Osteoblast (primary cell): ENCODE data around the gene DNAJC15. TPM values are rescaled to one million over a fixed set of nuclear protein-coding genes. Genes with fewer than 3 reads are reported as not detected.
A peak's percentile ranks its signal among the peaks of the same experiment; 100 is the strongest.

Experiments
- DNase-seq: peaks from one replicate; pipeline ENCODE4 v3.0.0; 2011; ENCODE audit warnings: low spot score, mixed read lengths; ENCODE audit not compliant: insufficient read length; ENCODE audit errors: missing footprints
- H2AFZ ChIP-seq: 2 replicates; pipeline ENCODE4 v1.6.0; 2011; ENCODE audit warnings: mild to moderate bottlenecking, low read length
- H3K27ac ChIP-seq: 2 replicates; pipeline ENCODE4 v1.5.1; 2011; ENCODE audit warnings: mild to moderate bottlenecking, low read depth, low read length, moderate library complexity
- H3K27me3 ChIP-seq: 2 replicates; pipeline ENCODE4 v1.6.0; 2012; ENCODE audit warnings: mild to moderate bottlenecking, control low read depth, inconsistent platforms, low read length, moderate library complexity; ENCODE audit not compliant: insufficient read depth
- H3K36me3 ChIP-seq: 2 replicates; pipeline ENCODE4 v1.5.1; 2011; ENCODE audit warnings: mild to moderate bottlenecking, low read length, control low read depth, moderate library complexity; ENCODE audit not compliant: insufficient read depth
- H3K4me1 ChIP-seq: 2 replicates; pipeline ENCODE4 v1.5.1; 2011; ENCODE audit warnings: mild to moderate bottlenecking, low read length, control low read depth, moderate library complexity; ENCODE audit not compliant: insufficient read depth
- H3K4me2 ChIP-seq: 2 replicates; pipeline ENCODE4 v1.6.0; 2011; ENCODE audit warnings: mild to moderate bottlenecking, low read length; ENCODE audit not compliant: insufficient read depth
- H3K4me3 ChIP-seq: fragments of 200-600 bp; sonication (generic); 3 replicates; pipeline ENCODE4 v1.5.1; 2012; ENCODE audit warnings: mild to moderate bottlenecking, low read length, inconsistent platforms; ENCODE audit not compliant: insufficient read depth
- H3K79me2 ChIP-seq: 2 replicates; pipeline ENCODE4 v1.6.0; 2012; ENCODE audit warnings: mild to moderate bottlenecking, low read length, control low read depth, inconsistent platforms; ENCODE audit not compliant: insufficient read depth
- H3K9me3 ChIP-seq: 2 replicates; pipeline ENCODE4 v1.5.1; 2011; ENCODE audit warnings: low read depth, low read length, control low read depth
- H4K20me1 ChIP-seq: 2 replicates; pipeline ENCODE4 v1.6.0; 2012; ENCODE audit warnings: mild to moderate bottlenecking, low read length, control low read depth; ENCODE audit not compliant: insufficient read depth
- CTCF ChIP-seq: IDR thresholded peaks from 2 replicates; pipeline ENCODE4 v1.5.1; 2011; ENCODE audit warnings: mild to moderate bottlenecking, low read depth, low read length, moderate library complexity; ENCODE audit errors: extremely low read depth
- total RNA-seq: library from RNA; depleted of rRNA; stranded (reverse); fragments of >200 nt; gene quantifications from 2 replicates; pipeline ENCODE4 v1.2.3, GENCODE V29; 2012

DNAJC15 gene
- 13.0 and 17.0 TPM in 2 replicates for total RNA-seq

- Histone ChIP-seq H3K4me2 (peak within 1 kb of the TSS; percentile 87), H3K27me3 (no peaks in the 10 kb centered on the region), H3K36me3 (peaks cover 7% of the 10 kb centered on the region), H4K20me1 (no peaks in the 10 kb centered on the region), H3K27ac (peak within 1 kb of the TSS; percentile 89), H2AFZ (peak within 1 kb of the TSS; percentile 94), H3K79me2 (peaks cover 44% of the 10 kb centered on the region), H3K4me3 (peak within 1 kb of the TSS; percentile 82), H3K9me3 (no peaks in the 10 kb centered on the region), H3K4me1 (peaks cover 15% of the 10 kb centered on the region)
- peak; percentile 93 for DNase-seq
- TF ChIP-seq CTCF, result no peak
These were observed at the start of gene DNAJC15 for GRCh38 chr13:43023289-43023963. DNAJC15 (plus strand) TSS chr13:43023586; CDS start chr13:43023627, 41 bp downstream.

- peaks cover 18% of the 10 kb centered on the region for H3K4me1 ChIP-seq
- H3K79me2 ChIP-seq, result no peaks in the 10 kb centered on the region
- H2AFZ ChIP-seq, result no peak overlapping the region
- H3K36me3 ChIP-seq, result no peaks in the 10 kb centered on the region
- H3K27me3 ChIP-seq, result no peaks in the 10 kb centered on the region
- no peaks in the 10 kb centered on the region for H3K9me3 ChIP-seq
- H3K27ac ChIP-seq, result no peak overlapping the region
- no peaks in the 10 kb centered on the region for H4K20me1 ChIP-seq
- TF ChIP-seq CTCF, result no peak
- no peak overlapping the region for H3K4me3 ChIP-seq
- no peak for DNase-seq
- H3K4me2 ChIP-seq, result no peak overlapping the region
These were observed 47.3 kb upstream of the DNAJC15 start for GRCh38 chr13:42976066-42976465.

- H3K36me3 ChIP-seq, result no peaks in the 10 kb centered on the region
- TF ChIP-seq CTCF, result no peak
- H3K27ac ChIP-seq, result no peak overlapping the region
- no peak overlapping the region for H3K4me2 ChIP-seq
- H3K79me2 ChIP-seq, result no peaks in the 10 kb centered on the region
- H3K9me3 ChIP-seq, result no peaks in the 10 kb centered on the region
- no peak overlapping the region for H2AFZ ChIP-seq
- H3K27me3 ChIP-seq, result no peaks in the 10 kb centered on the region
- H3K4me1 ChIP-seq, result peaks cover 18% of the 10 kb centered on the region
- H4K20me1 ChIP-seq, result no peaks in the 10 kb centered on the region
- H3K4me3 ChIP-seq, result no peak overlapping the region
- DNase-seq, result no peak
These were observed 46.1 kb upstream of the DNAJC15 start for GRCh38 chr13:42977219-42977659.

GRCh38 chr13:42981317-42981716, 42.1 kb upstream of the DNAJC15 start:
- Histone ChIP-seq H3K4me1 (peaks cover 25% of the 10 kb centered on the region), H3K4me3 (no peak overlapping the region), H3K9me3 (no peaks in the 10 kb centered on the region), H4K20me1 (no peaks in the 10 kb centered on the region), H3K79me2 (no peaks in the 10 kb centered on the region), H2AFZ (no peak overlapping the region), H3K36me3 (no peaks in the 10 kb centered on the region), H3K27ac (no peak overlapping the region), H3K27me3 (no peaks in the 10 kb centered on the region), H3K4me2 (peak overlapping the region; percentile 11)
- no peak for DNase-seq
- no peak for TF ChIP-seq CTCF
